IMR-90 (cell line): ENCODE measurements around the gene FAM174C. TPM values are rescaled to one million over a fixed set of nuclear protein-coding genes. Genes with fewer than 3 reads are reported as not detected.

Source experiments
- ATAC-seq: fragments of 200-7000 bp; cut with Tn5 transposase; 2 replicates; pipeline ENCODE4 v1.9.1; 2020; ENCODE audit warnings: low read depth, mild to moderate bottlenecking, moderate library complexity
- BruUV-seq: library from RNA; stranded (reverse); fragments of 400-500 nt; replicated peaks from 2 replicates; lab custom pipeline; 2021; lab: Mats Ljungman, UMichigan
- CTCF ChIA-PET: fragments of 300-600 bp; formaldehyde crosslinking; extraction: SDS; loops from one replicate; lab custom pipeline; 2021; ENCODE audit warnings: antibody characterized with exemption; lab: Yijun Ruan, JAX
- POLR2A ChIA-PET: fragments of 300-600 bp; sonication (Branson Sonifier 250); formaldehyde crosslinking; loops from one replicate; lab custom pipeline; 2022; ENCODE audit warnings: antibody characterized with exemption; ENCODE audit not compliant: unreplicated experiment; lab: Charles Lee
- DNase-seq: peaks from one replicate; pipeline ENCODE4 v3.0.0; 2013
- H2AFZ ChIP-seq: replicated peaks from 2 replicates; pipeline ENCODE3; 2013; ENCODE audit warnings: low read length, mild to moderate bottlenecking; ENCODE audit not compliant: poor library complexity
- H2AK5ac ChIP-seq: 2 replicates; pipeline ENCODE4 v1.6.1; 2013; ENCODE audit warnings: low read depth, low read length, inconsistent platforms
- H2AK9ac ChIP-seq: replicated peaks from 2 replicates; pipeline ENCODE3; 2013; ENCODE audit warnings: mild to moderate bottlenecking, low read depth, low read length, moderate library complexity; ENCODE audit not compliant: poor library complexity
- H2BK120ac ChIP-seq: 2 replicates; pipeline ENCODE4 v1.6.1; 2013; ENCODE audit warnings: low read depth, low read length, inconsistent platforms
- H2BK15ac ChIP-seq: 3 replicates; pipeline ENCODE4 v1.6.1; 2013; ENCODE audit warnings: low read depth, low read length, inconsistent platforms
- H2BK20ac ChIP-seq: 2 replicates; pipeline ENCODE4 v1.6.1; 2013; ENCODE audit warnings: low read depth, mild to moderate bottlenecking, inconsistent platforms, low read length, moderate library complexity
- H2BK5ac ChIP-seq: 2 replicates; pipeline ENCODE4 v1.6.1; 2013; ENCODE audit warnings: mild to moderate bottlenecking, low read depth, low read length, inconsistent platforms; ENCODE audit not compliant: poor library complexity, severe bottlenecking
- H3K14ac ChIP-seq: replicated peaks from 2 replicates; pipeline ENCODE4 v1.6.1; 2013; ENCODE audit warnings: low read depth, low read length, inconsistent platforms
- H3K18ac ChIP-seq: 2 replicates; pipeline ENCODE4 v1.6.1; 2013; ENCODE audit warnings: low read depth, low read length, control low read depth
- H3K23ac ChIP-seq: 2 replicates; pipeline ENCODE4 v1.6.1; 2013; ENCODE audit warnings: low read depth, low read length, inconsistent platforms
- H3K27ac ChIP-seq: 2 replicates; pipeline ENCODE4 v1.5.1; 2013; ENCODE audit warnings: mild to moderate bottlenecking, control low read depth, low read length; ENCODE audit not compliant: insufficient read depth
- H3K27me3 ChIP-seq: 2 replicates; pipeline ENCODE4 v1.6.1; 2013; ENCODE audit warnings: low read length; ENCODE audit not compliant: control insufficient read depth, insufficient read depth
- H3K36me3 ChIP-seq: 2 replicates; pipeline ENCODE4 v1.6.1; 2013; ENCODE audit warnings: low read length, mixed read lengths; ENCODE audit not compliant: control insufficient read depth, insufficient read depth
- H3K4ac ChIP-seq: 2 replicates; pipeline ENCODE4 v1.6.1; 2013; ENCODE audit warnings: low read depth, low read length, inconsistent platforms
- H3K4me1 ChIP-seq: 2 replicates; pipeline ENCODE4 v1.6.1; 2013; ENCODE audit warnings: low read length, mixed read lengths; ENCODE audit not compliant: control insufficient read depth, insufficient read depth
- H3K4me2 ChIP-seq: 2 replicates; pipeline ENCODE4 v1.6.1; 2013; ENCODE audit warnings: low read depth, mild to moderate bottlenecking, control low read depth, low read length, moderate library complexity
- H3K4me3 ChIP-seq: 2 replicates; pipeline ENCODE4 v1.5.1; 2013; ENCODE audit warnings: low read depth, mild to moderate bottlenecking, control low read depth, low read length, moderate library complexity; ENCODE audit not compliant: insufficient read depth
- H3K56ac ChIP-seq: 2 replicates; pipeline ENCODE4 v1.6.1; 2013; ENCODE audit warnings: low read length, inconsistent platforms; ENCODE audit not compliant: insufficient read depth; ENCODE audit errors: extremely low read depth
- H3K79me1 ChIP-seq, 2 experiments: 2 replicates each; pipeline ENCODE4 v1.6.1; 2013; ENCODE audit warnings: low read length in 2 of 2, inconsistent platforms in 1 of 2, low read depth in 1 of 2
- H3K9ac ChIP-seq: 2 replicates; pipeline ENCODE4 v1.6.1; 2013; ENCODE audit warnings: low read depth, low read length, control low read depth
- H3K9me1 ChIP-seq: 2 replicates; pipeline ENCODE4 v1.6.1; 2013; ENCODE audit warnings: low read length, inconsistent platforms; ENCODE audit not compliant: insufficient read depth
- H3K9me3 ChIP-seq: 2 replicates; pipeline ENCODE4 v1.6.1; 2013; ENCODE audit warnings: low read length; ENCODE audit not compliant: control insufficient read depth, insufficient read depth
- H4K20me1 ChIP-seq: 2 replicates; pipeline ENCODE4 v1.6.1; 2013; ENCODE audit warnings: low read length, inconsistent platforms; ENCODE audit not compliant: insufficient read depth
- H4K5ac ChIP-seq: 2 replicates; pipeline ENCODE4 v1.6.1; 2013; ENCODE audit warnings: mild to moderate bottlenecking, low read depth, low read length, control low read depth
- H4K8ac ChIP-seq, 2 experiments: 2 replicates each; pipeline ENCODE4 v1.6.1; 2013; ENCODE audit warnings: low read depth in 2 of 2, low read length in 2 of 2, control low read depth in 1 of 2, inconsistent platforms in 1 of 2
- H4K91ac ChIP-seq: 2 replicates; pipeline ENCODE4 v1.6.1; 2013; ENCODE audit warnings: low read depth, low read length, inconsistent platforms; ENCODE audit not compliant: insufficient read depth
- BHLHE40 ChIP-seq: fragments of 150-350 bp; IDR thresholded peaks from 2 replicates; pipeline ENCODE4 v1.6.1; 2016; ENCODE audit warnings: mild to moderate bottlenecking, low read depth, low read length
- CHD1 ChIP-seq: IDR thresholded peaks from 2 replicates; pipeline ENCODE4 v1.6.1; 2012; ENCODE audit warnings: low read depth, low read length, improper control_type of control experiment
- MXI1 ChIP-seq: IDR thresholded peaks from 2 replicates; pipeline ENCODE4 v1.6.1; 2012; ENCODE audit warnings: low read depth, mild to moderate bottlenecking, low read length, moderate library complexity, borderline replicate concordance
- NFE2L2 ChIP-seq: fragments of 150-350 bp; IDR thresholded peaks from 2 replicates; pipeline ENCODE4 v1.6.1; 2016; ENCODE audit warnings: low read depth, mild to moderate bottlenecking, low read length
- POLR2A ChIP-seq: IDR thresholded peaks from 2 replicates; pipeline ENCODE4 v1.6.1; 2012; ENCODE audit warnings: mild to moderate bottlenecking, low read depth, low read length
- RFX5 ChIP-seq: IDR thresholded peaks from 2 replicates; pipeline ENCODE4 v1.8.0; 2012; ENCODE audit warnings: low read depth, mild to moderate bottlenecking, low read length, moderate library complexity
- WGBS, 2 experiments: methylation state at CpG; one replicate each; pipeline versions ENCODE4 v1.1.5 to v1.1.7; 2013; ENCODE audit warnings: missing lambda C conversion rate in 2 of 2; ENCODE audit not compliant: insufficient read length in 1 of 2; ENCODE audit errors: extremely low coverage in 2 of 2; 5-methylcytosine and 5-hydroxymethylcytosine counted together
- dilution Hi-C: fragments of 300-500 bp; cut with HindIII; formaldehyde crosslinking; loops from one replicate; pipeline ENCODE4 v1.14.3; 2018; ENCODE audit warnings: low sequenced_read_pairs; ENCODE audit not compliant: unreplicated experiment
- in situ Hi-C: fragments of 300-500 bp; cut with MboI; formaldehyde crosslinking; loops from 3 replicates; pipeline ENCODE4 v1.14.3; 2019; ENCODE audit warnings: low sequenced_read_pairs, inconsistent platforms, mixed read lengths
- intact Hi-C: fragments of 100-400 bp; cut with micrococcal nuclease; formaldehyde crosslinking; loops from 2 replicates; pipeline ENCODE4 v1.10.0; 2022
- polyA plus RNA-seq, 3 experiments: library from polyadenylated mRNA; depleted of rRNA; stranded (reverse); fragments of >200 nt; gene quantifications; 2 replicates each; pipeline ENCODE4 v1.2.3, GENCODE V29; 2012; ENCODE audit warnings: low replicate concordance in 1 of 3
- total RNA-seq: library from RNA; depleted of rRNA; stranded (reverse); fragments of >200 nt; gene quantifications from 2 replicates; pipeline ENCODE4 v1.2.3, GENCODE V29; 2012
- TF ChIP-seq, protein P1 (sequence below): fragments of 150-350 bp; IDR thresholded peaks from 2 replicates; pipeline ENCODE4 v1.6.1; 2016; ENCODE audit warnings: low read depth, mild to moderate bottlenecking, low read length, moderate library complexity, borderline replicate concordance
- TF ChIP-seq, protein P2 (sequence below): fragments of 150-350 bp; IDR thresholded peaks from 2 replicates; pipeline ENCODE4 v1.6.1; 2017; ENCODE audit warnings: mild to moderate bottlenecking, antibody characterized with exemption, low read length, low read depth

Gene FAM174C
- total and polyA plus RNA-seq, 2 of the 4 experiments (the other 2 are of a cell fraction) = 7.5 to 61.8 TPM

DNA sequence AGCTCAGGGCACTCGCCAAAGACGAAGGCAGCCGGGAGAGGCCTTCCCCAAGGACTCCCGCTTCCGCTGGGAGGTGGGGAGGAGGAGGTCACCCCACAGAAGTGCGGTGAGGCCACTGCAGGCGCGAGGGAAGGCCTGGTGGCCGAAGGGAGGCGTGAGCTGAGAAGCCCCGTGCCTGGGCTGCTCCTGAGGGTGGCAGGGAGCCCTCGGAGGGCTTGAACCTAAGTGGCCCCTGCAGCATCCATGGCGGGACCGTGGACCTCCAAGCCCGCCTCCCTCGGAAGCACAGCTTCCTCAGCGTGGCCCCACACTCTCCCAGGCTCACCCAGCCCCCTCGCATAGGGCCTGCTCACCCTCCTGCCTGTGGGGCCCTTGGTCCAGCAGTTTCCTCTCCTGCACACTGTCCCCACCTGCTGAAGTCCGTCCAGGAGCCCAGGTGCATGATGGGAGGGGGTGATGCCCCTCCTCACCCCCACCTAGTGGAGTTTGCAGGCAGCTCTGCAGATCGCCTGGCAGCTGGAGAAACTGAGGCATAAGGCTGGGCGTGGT lies 36.3 kb downstream of the FAM174C start:
- Histone ChIP-seq H2BK20ac (no peak overlapping the region), H4K8ac (no peak overlapping the region), H3K4me3 (no peak overlapping the region), H3K9me3 (no peaks in the 10 kb centered on the region), H3K36me3 (no peaks in the 10 kb centered on the region), H3K4me2 (no peak overlapping the region), H2BK120ac (no peak overlapping the region), H3K56ac (no peak overlapping the region), H3K9me1 (no peaks in the 10 kb centered on the region), H3K27me3 (peaks cover 17% of the 10 kb centered on the region), H3K9ac (no peak overlapping the region), H3K4me1 (no peaks in the 10 kb centered on the region; the same call in 1 of the 2 replicates), H3K18ac (no peak overlapping the region), H3K4ac (no peak overlapping the region), H3K27ac (no peak overlapping the region), H2AFZ (no peak overlapping the region), H2BK15ac (no peak overlapping the region), H2BK5ac (no peak overlapping the region), H4K20me1 (no peaks in the 10 kb centered on the region; the same call in 1 of the 2 replicates), H3K14ac (no peak overlapping the region), H3K23ac (no peak overlapping the region), H3K79me1 (no peaks in the 10 kb centered on the region), H4K91ac (no peak overlapping the region), H2AK5ac (no peak overlapping the region), H2AK9ac (no peak overlapping the region), H4K5ac (no peak overlapping the region)
- intact Hi-C loops (no loop called here), in situ Hi-C loops (no loop called here), dilution Hi-C loops (no loop called here)
- ChIA-PET CTCF (no interaction called here), POLR2A (no interaction called here)
- BruUV-seq = no TSS peak
- no peak for TF ChIP-seq CHD1
- TF ChIP-seq BHLHE40 = no peak
- no peak for TF ChIP-seq RFX5
- TF ChIP-seq, protein P1, sequence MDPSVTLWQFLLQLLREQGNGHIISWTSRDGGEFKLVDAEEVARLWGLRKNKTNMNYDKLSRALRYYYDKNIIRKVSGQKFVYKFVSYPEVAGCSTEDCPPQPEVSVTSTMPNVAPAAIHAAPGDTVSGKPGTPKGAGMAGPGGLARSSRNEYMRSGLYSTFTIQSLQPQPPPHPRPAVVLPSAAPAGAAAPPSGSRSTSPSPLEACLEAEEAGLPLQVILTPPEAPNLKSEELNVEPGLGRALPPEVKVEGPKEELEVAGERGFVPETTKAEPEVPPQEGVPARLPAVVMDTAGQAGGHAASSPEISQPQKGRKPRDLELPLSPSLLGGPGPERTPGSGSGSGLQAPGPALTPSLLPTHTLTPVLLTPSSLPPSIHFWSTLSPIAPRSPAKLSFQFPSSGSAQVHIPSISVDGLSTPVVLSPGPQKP = no peak
- TF ChIP-seq MXI1 = no peak
- TF ChIP-seq NFE2L2 = no peak
- TF ChIP-seq, protein P2, sequence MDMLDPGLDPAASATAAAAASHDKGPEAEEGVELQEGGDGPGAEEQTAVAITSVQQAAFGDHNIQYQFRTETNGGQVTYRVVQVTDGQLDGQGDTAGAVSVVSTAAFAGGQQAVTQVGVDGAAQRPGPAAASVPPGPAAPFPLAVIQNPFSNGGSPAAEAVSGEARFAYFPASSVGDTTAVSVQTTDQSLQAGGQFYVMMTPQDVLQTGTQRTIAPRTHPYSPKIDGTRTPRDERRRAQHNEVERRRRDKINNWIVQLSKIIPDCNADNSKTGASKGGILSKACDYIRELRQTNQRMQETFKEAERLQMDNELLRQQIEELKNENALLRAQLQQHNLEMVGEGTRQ = no peak
- TF ChIP-seq POLR2A = no peak
- ATAC-seq (no peak), DNase-seq (no peak)
- WGBS, 2 experiments = 20% methylated on average over 1 of the region's 21 CpGs; no CpG with 5 or more reads in 1 of the 2 experiments
